Fibroblast of lung (primary cell): ENCODE measurements around the gene VWDE. TPM values are rescaled to one million over a fixed set of nuclear protein-coding genes. Genes with fewer than 3 reads are reported as not detected.

ENCODE experiments used
- DNase-seq, 2 donors: peaks; one replicate each; pipeline versions ENCODE4 v3.0.0 to v3.0.0-alpha.2; 2010; ENCODE audit warnings: low read depth in 2 of 2
- H2AFZ ChIP-seq: 2 replicates; pipeline ENCODE4 v1.5.1; 2012; ENCODE audit warnings: low read length, control low read depth, inconsistent platforms
- H3K27ac ChIP-seq: 2 replicates; pipeline ENCODE4 v1.5.1; 2011; ENCODE audit warnings: low read length, control low read depth; ENCODE audit not compliant: insufficient read depth
- H3K27me3 ChIP-seq: 2 replicates; pipeline ENCODE4 v1.5.1; 2011; ENCODE audit warnings: mild to moderate bottlenecking, low read length; ENCODE audit not compliant: control insufficient read depth, insufficient read depth
- H3K36me3 ChIP-seq: 2 replicates; pipeline ENCODE4 v1.5.1; 2011; ENCODE audit warnings: low read length; ENCODE audit not compliant: control insufficient read depth, insufficient read depth
- H3K4me1 ChIP-seq: 2 replicates; pipeline ENCODE4 v1.5.1; 2011; ENCODE audit warnings: low read length; ENCODE audit not compliant: control insufficient read depth, insufficient read depth; ENCODE audit errors: extremely low read depth
- H3K4me2 ChIP-seq: 2 replicates; pipeline ENCODE4 v1.5.1; 2011; ENCODE audit warnings: low read length, control low read depth; ENCODE audit not compliant: insufficient read depth; ENCODE audit errors: extremely low read depth
- H3K4me3 ChIP-seq, 4 experiments: fragments of 200-600 bp in 1 of 4; sonication (generic) in 1 of 4; replicated peaks in 1 of 4; 2 replicates each; pipeline ENCODE4 v1.5.1; 2011 to 2016; ENCODE audit warnings: low read length in 4 of 4, low read depth in 3 of 4, mild to moderate bottlenecking in 3 of 4, control low read depth in 2 of 4, inconsistent platforms in 1 of 4, mixed read lengths in 1 of 4; ENCODE audit not compliant: insufficient read depth in 1 of 4; ENCODE audit errors: control extremely low read depth in 1 of 4
- H3K79me2 ChIP-seq: 2 replicates; pipeline ENCODE4 v1.5.1; 2012; ENCODE audit warnings: mild to moderate bottlenecking, low read length, inconsistent platforms; ENCODE audit not compliant: control insufficient read depth, insufficient read depth
- H3K9ac ChIP-seq: 2 replicates; pipeline ENCODE4 v1.5.1; 2011; ENCODE audit warnings: mild to moderate bottlenecking, low read length, control low read depth; ENCODE audit not compliant: insufficient read depth
- H3K9me3 ChIP-seq: 2 replicates; pipeline ENCODE4 v1.5.1; 2012; ENCODE audit warnings: low read depth, low read length; ENCODE audit not compliant: control insufficient read depth, insufficient read depth
- H4K20me1 ChIP-seq: 2 replicates; pipeline ENCODE4 v1.5.1; 2011; ENCODE audit warnings: low read length; ENCODE audit not compliant: control insufficient read depth, insufficient read depth; ENCODE audit errors: extremely low read depth
- CTCF ChIP-seq, 2 donors: IDR thresholded peaks in 1 of 2; conservative IDR thresholded peaks in 1 of 2; 1 replicate in 1 of 2; 2 replicates in 1 of 2; pipeline ENCODE4 v1.5.1; 2011 to 2012; ENCODE audit warnings: low read length in 2 of 2, control low read depth in 1 of 2, inconsistent platforms in 1 of 2, low read depth in 1 of 2, mild to moderate bottlenecking in 1 of 2
- EZH2 ChIP-seq: IDR thresholded peaks from 2 replicates; pipeline ENCODE4 v1.5.1; 2012; ENCODE audit warnings: low read length, control low read depth, mild to moderate bottlenecking; ENCODE audit errors: missing control alignments
- polyA plus RNA-seq, 2 donors: library from polyadenylated mRNA; depleted of rRNA in 1 of 2; stranded (reverse) in 1 of 2; unstranded in 1 of 2; fragments of >200 nt; gene quantifications; 2 replicates each; pipeline ENCODE4 v1.2.1, GENCODE V29; 2011 to 2012; ENCODE audit warnings: missing spikeins in 1 of 2
- total RNA-seq: library from RNA; depleted of rRNA; stranded (reverse); fragments of >200 nt; gene quantifications from 2 replicates; pipeline ENCODE4 v1.2.1, GENCODE V29; 2014

The VWDE gene
- total and polyA plus RNA-seq, 2 donors (not counting 1 experiment from before 2014, with no cell fraction given), result 0.09 to 0.17 TPM

DNA sequence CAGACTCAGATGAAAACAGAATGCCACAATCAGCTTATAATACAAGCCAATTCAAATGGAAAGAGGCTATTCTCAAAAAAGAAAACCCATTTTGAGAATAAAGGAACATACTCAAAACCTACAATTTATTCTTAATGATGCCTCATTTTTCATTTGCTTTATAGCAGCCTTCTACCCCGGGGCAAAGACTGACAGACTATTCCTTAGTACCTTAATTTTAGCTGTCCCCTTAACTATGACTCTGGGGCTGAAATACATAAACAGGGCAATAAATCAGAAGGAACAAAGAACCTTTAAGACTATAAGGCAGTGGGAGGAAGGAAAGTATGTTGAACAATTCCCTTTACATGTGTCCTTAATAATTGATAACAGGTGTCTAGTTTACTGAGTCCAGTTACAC lies 115.8 kb downstream of the VWDE start:
- Histone ChIP-seq H3K9ac (no peak overlapping the region), H3K9me3 (no peaks in the 10 kb centered on the region), H3K4me1 (no peaks in the 10 kb centered on the region), H3K27me3 (no peaks in the 10 kb centered on the region), H3K36me3 (no peaks in the 10 kb centered on the region), H4K20me1 (no peaks in the 10 kb centered on the region), H3K27ac (no peak overlapping the region), H2AFZ (no peak overlapping the region), H3K4me3 (no peak overlapping the region), H3K4me2 (no peak overlapping the region), H3K79me2 (no peaks in the 10 kb centered on the region)
- TF ChIP-seq EZH2 (no peak), CTCF (conservative IDR thresholded peaks at IDR 0.05 in 1 of 2, IDR thresholded peaks at IDR 0.05 in 1 of 2; ENCODE audit: low read depth in 1 of 2, low read length in 2 of 2) (no peak)
- DNase-seq, result no peak

- Histone ChIP-seq H4K20me1 (no peaks in the 10 kb centered on the region), H3K9ac (no peak overlapping the region), H3K27me3 (no peaks in the 10 kb centered on the region), H3K27ac (no peak overlapping the region), H3K4me3 (no peak overlapping the region), H3K79me2 (no peaks in the 10 kb centered on the region), H3K36me3 (no peaks in the 10 kb centered on the region), H3K4me1 (no peaks in the 10 kb centered on the region), H3K9me3 (no peaks in the 10 kb centered on the region), H3K4me2 (no peak overlapping the region), H2AFZ (no peak overlapping the region)
- TF ChIP-seq CTCF (conservative IDR thresholded peaks at IDR 0.05 in 1 of 2, IDR thresholded peaks at IDR 0.05 in 1 of 2; ENCODE audit: low read depth in 1 of 2, low read length in 2 of 2) (no peak), EZH2 (no peak)
- DNase-seq, result peak; percentile 42 to 48
Observed at GRCh38 chr7:12281038-12281437, 122.6 kb downstream of the VWDE start.

Other genes starting within 250 kb of the VWDE start
- gene TMEM106B, start 192.6 kb downstream of the VWDE start, total RNA-seq, result 41.6 and 51.9 TPM in 2 replicates
- gene TMEM106B, start 192.6 kb downstream of the VWDE start, polyA plus RNA-seq, result 41.9 and 60.2 TPM in 2 replicates
- gene SCIN, start 166.9 kb upstream of the VWDE start, total RNA-seq, result 0.17 TPM in 1 of 2 replicates, not detected in the other
- gene SCIN, start 166.9 kb upstream of the VWDE start, polyA plus RNA-seq, result 0.02 and 0.08 TPM in 2 replicates